ENCODE measurements around the gene RPN2. TPM values are rescaled to one million over a fixed set of nuclear protein-coding genes. Genes with fewer than 3 reads are reported as not detected.
A peak's percentile ranks its signal among the peaks of the same experiment; 100 is the strongest.

Gene RPN2
- total and polyA plus RNA-seq, 10 donors = 45.7 to 161 (median 129) TPM

GRCh38 chr20:37192137-37192854, 13.2 kb downstream of the RPN2 start:
- Histone ChIP-seq H3K27me3 (replicated peaks in 1 of 7) (no peaks in the 10 kb centered on the region), H3K36me3 (peaks cover 0 to 72% (median 10%) of the 10 kb centered on the region in 6 donors), H3K4me1 (peaks cover 11 to 98% (median 57%) of the 10 kb centered on the region in 6 donors), H3K9me3 (no peaks in the 10 kb centered on the region), H3K4me3 (no peak overlapping the region), H3K27ac (no peak overlapping the region)
- TF ChIP-seq POLR2AphosphoS5 (IDR thresholded peaks at IDR 0.05) = peak in 2 of 3 donors; percentile 30 to 54
- no peak for TF ChIP-seq POLR2A (IDR thresholded peaks at IDR 0.05)
- peak in 10 of 11 experiments; percentile 50 to 93 (median 86) for TF ChIP-seq CTCF (IDR thresholded peaks at IDR 0.05 in 8 of 11, conservative IDR thresholded peaks at IDR 0.05 in 3 of 11)
- intact Hi-C loops (cut with DNase I; ENCODE audit: low total_unique reads) = loop anchor here (10.0 kb wide), 1 partner anchor 193 kb away; no protein-coding TSS in a partner anchor
- WGBS, 5 donors = 46 to 51% (median 47%) methylated on average over 5 of the region's 5 CpGs
- DNase-seq = peak; percentile 88

GRCh38 chr20:37193226-37193625, 14.1 kb downstream of the RPN2 start:
- WGBS, 5 donors = 80 to 89% (median 86%) methylated on average over 3 of the region's 3 CpGs
- Histone ChIP-seq H3K36me3 (peaks cover 0 to 73% (median 12%) of the 10 kb centered on the region in 6 donors), H3K9me3 (no peaks in the 10 kb centered on the region), H3K27ac (no peak overlapping the region), H3K4me1 (peaks cover 11 to 96% (median 56%) of the 10 kb centered on the region in 6 donors), H3K4me3 (no peak overlapping the region), H3K27me3 (replicated peaks in 1 of 7) (no peaks in the 10 kb centered on the region)
- TF ChIP-seq POLR2A (IDR thresholded peaks at IDR 0.05) (no peak), POLR2AphosphoS5 (IDR thresholded peaks at IDR 0.05) (no peak), CTCF (IDR thresholded peaks at IDR 0.05 in 8 of 11, conservative IDR thresholded peaks at IDR 0.05 in 3 of 11) (no peak)
- DNase-seq = no peak
- intact Hi-C loops (cut with DNase I; ENCODE audit: low total_unique reads) = loop anchor here (10.0 kb wide), 1 partner anchor 192 kb away; no protein-coding TSS in a partner anchor

GRCh38 chr20:37193821-37194220, 14.7 kb downstream of the RPN2 start:
- intact Hi-C loops (cut with DNase I; ENCODE audit: low total_unique reads) = loop anchor here (10.0 kb wide), 1 partner anchor 191 kb away; no protein-coding TSS in a partner anchor
- TF ChIP-seq POLR2A (IDR thresholded peaks at IDR 0.05) (no peak), POLR2AphosphoS5 (IDR thresholded peaks at IDR 0.05) (no peak), CTCF (IDR thresholded peaks at IDR 0.05 in 8 of 11, conservative IDR thresholded peaks at IDR 0.05 in 3 of 11) (no peak)
- Histone ChIP-seq H3K9me3 (no peaks in the 10 kb centered on the region), H3K36me3 (peaks cover 1 to 73% (median 18%) of the 10 kb centered on the region in 6 donors), H3K27me3 (replicated peaks in 1 of 7) (no peaks in the 10 kb centered on the region), H3K4me1 (peaks cover 11 to 90% (median 55%) of the 10 kb centered on the region in 6 donors), H3K4me3 (no peak overlapping the region), H3K27ac (no peak overlapping the region)
- 92 to 97% (median 96%) methylated on average over 8 of the region's 8 CpGs for WGBS, 5 donors
- DNase-seq = no peak
